Testis (tissue), 2 donors: ENCODE data around the gene CAPN5.

ENCODE experiments used
- CTCF ChIP-seq, 3 experiments: fragments of 450-650 bp in 2 of 3; fragments of 200-600 bp in 1 of 3; sonication (generic) in 1 of 3; IDR thresholded peaks; one replicate each; pipeline ENCODE4 v1.5.1; 2016 to 2019; ENCODE audit warnings: antibody characterized with exemption in 3 of 3, mild to moderate bottlenecking in 2 of 3, moderate library complexity in 1 of 3
- POLR2A ChIP-seq: fragments of 450-650 bp; IDR thresholded peaks from one replicate; pipeline ENCODE4 v1.6.1; 2017; ENCODE audit warnings: antibody characterized with exemption, mild to moderate bottlenecking, moderate library complexity

GRCh38 chr11:77107950-77108349, 41.2 kb downstream of the CAPN5 start:
- no peak for TF ChIP-seq CTCF (IDR thresholded peaks at IDR 0.05)
- TF ChIP-seq POLR2A: no peak
